Testis (tissue), 3 donors: Measurements from ENCODE around the gene RALGPS1. TPM values are rescaled to one million over a fixed set of nuclear protein-coding genes. Genes with fewer than 3 reads are reported as not detected.

ENCODE experiments used
- DNase-seq: peaks from one replicate; pipeline ENCODE4 v3.0.0-alpha.2; 2019
- H3K27ac ChIP-seq, 2 donors: fragments of 200-600 bp; sonication (generic); one replicate each; pipeline ENCODE4 v1.5.1; 2019
- H3K27me3 ChIP-seq: fragments of 200-600 bp; sonication (generic); one replicate; pipeline ENCODE4 v1.5.1; 2019
- H3K36me3 ChIP-seq: fragments of 200-600 bp; sonication (generic); one replicate; pipeline ENCODE4 v1.5.1; 2017; ENCODE audit warnings: low read depth; ENCODE audit errors: missing control alignments
- H3K4me1 ChIP-seq: fragments of 200-600 bp; sonication (generic); one replicate; pipeline ENCODE4 v1.5.1; 2019
- H3K4me3 ChIP-seq, 2 donors: fragments of 200-600 bp; sonication (generic); one replicate each; pipeline ENCODE4 v1.5.1; 2017 to 2019
- H3K9me3 ChIP-seq: fragments of 200-600 bp; sonication (generic); one replicate; pipeline ENCODE4 v1.5.1; 2017
- POLR2A ChIP-seq: fragments of 450-650 bp; IDR thresholded peaks from one replicate; pipeline ENCODE4 v1.6.1; 2017; ENCODE audit warnings: antibody characterized with exemption, mild to moderate bottlenecking, moderate library complexity
- WGBS, 2 donors: methylation state at CpG; one replicate each; pipeline ENCODE4 v1.1.5; 2018; 5-methylcytosine and 5-hydroxymethylcytosine counted together
- intact Hi-C: fragments of 100-400 bp; cut with DNase I; formaldehyde crosslinking; loops from one replicate; pipeline ENCODE4 v1.15.1; 2023; ENCODE audit warnings: low total_unique reads
- polyA plus RNA-seq: library from polyadenylated mRNA; stranded (reverse); fragments of 350-450 nt; fragmentation: Illumina TruSeq; extraction: RNeasy Lipid Tissue Mini Kit (QIAGEN cat#74804); gene quantifications from one replicate; pipeline ENCODE4 v1.2.3, GENCODE V29; 2014; ENCODE audit warnings: low read depth, low replicate concordance; ENCODE audit not compliant: insufficient read depth
- total RNA-seq, 2 donors: library from RNA; depleted of rRNA; stranded (reverse); fragments of >200 nt; gene quantifications; one replicate each; pipeline ENCODE4 v1.2.3, GENCODE V29; 2016
- TF ChIP-seq, protein P1 (sequence below), 3 experiments: fragments of 450-650 bp in 2 of 3; fragments of 200-600 bp in 1 of 3; sonication (generic) in 1 of 3; IDR thresholded peaks; one replicate each; pipeline ENCODE4 v1.5.1; 2016 to 2019; ENCODE audit warnings: antibody characterized with exemption in 3 of 3, mild to moderate bottlenecking in 2 of 3, moderate library complexity in 1 of 3

The RALGPS1 gene
- total and polyA plus RNA-seq, 3 donors from 2014 or later, result 35.9 to 48.6 (median 36.9) TPM

DNA sequence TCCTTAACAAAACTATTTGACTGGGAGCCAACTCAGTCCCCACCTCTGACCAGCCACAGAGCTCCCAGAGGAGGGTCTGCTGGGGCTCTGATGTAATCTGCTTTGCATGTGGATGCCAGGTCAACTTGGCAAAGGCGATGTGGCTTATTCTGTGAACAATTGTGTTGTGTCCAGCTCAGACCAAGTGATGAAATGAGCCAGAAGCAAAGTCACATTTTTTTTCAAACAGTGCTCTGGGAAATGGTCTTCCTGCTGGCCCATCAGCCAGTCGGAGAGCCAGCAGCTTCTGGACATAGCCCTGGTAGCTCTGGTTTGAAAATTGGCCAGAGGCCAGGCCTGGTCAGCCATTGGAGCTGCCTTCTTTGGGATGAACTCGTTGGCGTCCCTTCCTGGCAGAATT lies 121.4 kb downstream of the RALGPS1 start:
- H3K4me3 ChIP-seq, result no peak overlapping the region
- peak overlapping the region in 1 of 2 donors; percentile 23 for H3K27ac ChIP-seq
- WGBS, 2 donors, result 80 to 82% methylated on average over 4 of the region's 4 CpGs
- H3K27me3 ChIP-seq, result no peaks in the 10 kb centered on the region
- intact Hi-C loops, result no loop called here
- peaks cover 19% of the 10 kb centered on the region for H3K4me1 ChIP-seq
- no peaks in the 10 kb centered on the region for H3K9me3 ChIP-seq
- no peak for DNase-seq
- TF ChIP-seq, protein P1, sequence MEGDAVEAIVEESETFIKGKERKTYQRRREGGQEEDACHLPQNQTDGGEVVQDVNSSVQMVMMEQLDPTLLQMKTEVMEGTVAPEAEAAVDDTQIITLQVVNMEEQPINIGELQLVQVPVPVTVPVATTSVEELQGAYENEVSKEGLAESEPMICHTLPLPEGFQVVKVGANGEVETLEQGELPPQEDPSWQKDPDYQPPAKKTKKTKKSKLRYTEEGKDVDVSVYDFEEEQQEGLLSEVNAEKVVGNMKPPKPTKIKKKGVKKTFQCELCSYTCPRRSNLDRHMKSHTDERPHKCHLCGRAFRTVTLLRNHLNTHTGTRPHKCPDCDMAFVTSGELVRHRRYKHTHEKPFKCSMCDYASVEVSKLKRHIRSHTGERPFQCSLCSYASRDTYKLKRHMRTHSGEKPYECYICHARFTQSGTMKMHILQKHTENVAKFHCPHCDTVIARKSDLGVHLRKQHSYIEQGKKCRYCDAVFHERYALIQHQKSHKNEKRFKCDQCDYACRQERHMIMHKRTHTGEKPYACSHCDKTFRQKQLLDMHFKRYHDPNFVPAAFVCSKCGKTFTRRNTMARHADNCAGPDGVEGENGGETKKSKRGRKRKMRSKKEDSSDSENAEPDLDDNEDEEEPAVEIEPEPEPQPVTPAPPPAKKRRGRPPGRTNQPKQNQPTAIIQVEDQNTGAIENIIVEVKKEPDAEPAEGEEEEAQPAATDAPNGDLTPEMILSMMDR (IDR thresholded peaks at IDR 0.05), result no peak
- TF ChIP-seq POLR2A, result no peak
- H3K36me3 ChIP-seq, result no peaks in the 10 kb centered on the region

DNA sequence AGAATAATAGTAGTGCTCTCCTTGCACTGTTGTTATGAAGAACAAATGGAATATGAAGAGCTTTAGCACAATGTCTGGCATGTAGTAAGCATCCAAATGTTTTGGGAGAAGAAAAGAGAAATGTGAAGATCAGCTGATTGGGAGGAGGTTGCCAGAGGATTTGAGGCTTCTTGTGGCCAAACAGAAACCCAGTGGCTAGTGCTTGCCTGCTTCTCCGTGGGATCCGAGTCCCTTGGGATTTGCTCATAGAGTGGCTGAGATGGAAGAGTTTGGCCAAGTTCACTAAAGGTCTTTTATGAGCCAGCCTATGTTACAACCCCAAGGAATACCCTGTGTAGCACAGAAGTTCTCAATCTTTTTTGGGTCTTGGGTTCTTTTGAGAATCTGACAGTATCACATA lies 121.9 kb downstream of the RALGPS1 start:
- Histone ChIP-seq H3K27me3 (no peaks in the 10 kb centered on the region), H3K36me3 (no peaks in the 10 kb centered on the region), H3K4me3 (no peak overlapping the region), H3K27ac (peak overlapping the region in 1 of 2 donors; percentile 23), H3K9me3 (no peaks in the 10 kb centered on the region), H3K4me1 (peaks cover 19% of the 10 kb centered on the region)
- WGBS, 2 donors, result 84 to 85% methylated on average over 2 of the region's 2 CpGs
- intact Hi-C loops, result no loop called here
- TF ChIP-seq POLR2A, result no peak
- TF ChIP-seq, protein P1 (IDR thresholded peaks at IDR 0.05), result no peak
- DNase-seq, result no peak

DNA sequence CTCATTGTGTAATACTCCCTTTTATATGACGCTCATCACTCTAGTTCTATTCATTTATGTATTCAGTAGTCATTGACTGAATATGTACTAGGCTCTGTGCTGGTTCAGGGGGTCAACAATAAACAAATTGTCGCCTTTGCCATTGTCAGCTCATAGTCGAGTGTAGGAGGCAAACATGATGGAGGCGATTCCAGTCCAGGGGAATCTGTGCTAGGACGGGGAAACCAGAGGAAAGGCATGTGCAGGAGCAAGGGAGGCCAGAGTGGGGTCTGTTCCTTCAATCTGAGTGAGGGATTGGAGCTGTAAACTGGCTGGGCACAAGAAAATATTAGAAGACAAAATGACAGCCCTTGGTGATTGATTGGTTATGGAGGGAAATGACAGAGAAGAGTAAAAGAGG lies 123.9 kb downstream of the RALGPS1 start:
- Histone ChIP-seq H3K36me3 (no peaks in the 10 kb centered on the region), H3K27me3 (no peaks in the 10 kb centered on the region), H3K4me3 (no peak overlapping the region), H3K27ac (peak overlapping the region in 1 of 2 donors; percentile 19), H3K9me3 (no peaks in the 10 kb centered on the region), H3K4me1 (peaks cover 19% of the 10 kb centered on the region)
- intact Hi-C loops, result no loop called here
- no peak for TF ChIP-seq POLR2A
- TF ChIP-seq, protein P1 (IDR thresholded peaks at IDR 0.05), result no peak
- DNase-seq, result no peak
- WGBS, 2 donors, result 66 to 85% methylated on average over 5 of the region's 5 CpGs

DNA sequence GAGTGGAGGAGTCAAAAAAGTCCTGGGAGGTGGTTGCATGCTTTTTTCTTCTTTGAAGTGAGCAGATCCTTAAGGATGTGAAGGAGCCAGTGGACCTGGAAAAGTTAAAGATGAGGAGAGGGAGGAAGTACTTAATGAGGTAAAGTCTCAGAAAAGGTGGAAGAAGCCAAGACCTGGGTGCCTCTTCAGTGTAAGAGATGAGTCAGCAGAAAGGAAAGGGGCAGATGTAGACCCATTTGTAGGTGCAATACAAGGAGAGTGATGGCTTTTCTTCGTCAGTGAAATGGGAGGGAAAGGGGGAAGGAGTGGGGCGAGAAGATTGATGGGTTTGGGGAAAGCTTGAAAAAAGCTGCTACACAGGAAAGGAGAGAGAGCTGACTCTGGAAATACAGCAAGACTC lies 124.9 kb downstream of the RALGPS1 start:
- Histone ChIP-seq H3K9me3 (no peaks in the 10 kb centered on the region), H3K4me1 (peaks cover 19% of the 10 kb centered on the region), H3K36me3 (no peaks in the 10 kb centered on the region), H3K27ac (no peak overlapping the region), H3K4me3 (no peak overlapping the region), H3K27me3 (no peaks in the 10 kb centered on the region)
- no peak for DNase-seq
- intact Hi-C loops, result no loop called here
- WGBS, 2 donors, result 88 to 96% methylated on average over 2 of the region's 2 CpGs
- TF ChIP-seq, protein P1 (IDR thresholded peaks at IDR 0.05), result no peak
- TF ChIP-seq POLR2A, result no peak

DNA sequence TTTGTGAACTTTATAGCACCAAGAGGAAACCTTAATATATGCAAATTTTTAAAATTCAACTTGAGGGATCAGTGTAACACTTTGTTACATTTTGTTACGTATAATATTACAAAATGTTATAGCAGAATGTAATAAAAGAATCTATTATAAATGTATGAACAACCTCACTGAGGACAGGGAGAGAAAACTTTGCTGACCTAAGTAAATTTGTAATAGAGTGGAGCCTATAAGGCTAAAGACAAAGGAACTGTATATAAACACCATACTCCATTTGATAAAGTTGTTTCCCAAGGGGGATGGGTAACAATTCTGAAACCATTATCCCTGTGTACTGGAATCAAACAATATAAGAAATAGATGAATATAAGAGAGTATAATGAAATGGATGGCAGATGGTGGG lies 130.6 kb downstream of the RALGPS1 start:
- H3K27ac ChIP-seq, result no peak overlapping the region
- no peak overlapping the region for H3K4me3 ChIP-seq
- WGBS, 2 donors, result 69 to 74% methylated on average over 1 of the region's 1 CpG
- intact Hi-C loops, result no loop called here
- TF ChIP-seq POLR2A, result no peak
- TF ChIP-seq, protein P1 (IDR thresholded peaks at IDR 0.05), result no peak
- no peaks in the 10 kb centered on the region for H3K4me1 ChIP-seq
- H3K9me3 ChIP-seq, result no peaks in the 10 kb centered on the region
- no peaks in the 10 kb centered on the region for H3K36me3 ChIP-seq
- no peaks in the 10 kb centered on the region for H3K27me3 ChIP-seq
- DNase-seq, result no peak
